KMS-11 (cell line): Measurements from ENCODE around the gene GRB7.
A peak's percentile ranks its signal among the peaks of the same experiment; 100 is the strongest.

Experiments
- H2AFZ ChIP-seq: fragments of 200-600 bp; sonication (generic); 2 replicates; pipeline ENCODE4 v1.6.1; 2016; ENCODE audit warnings: antibody characterized with exemption, mixed run types, low read depth
- H3K27ac ChIP-seq: fragments of 200-600 bp; sonication (generic); 2 replicates; pipeline ENCODE4 v1.6.1; 2016; ENCODE audit warnings: mild to moderate bottlenecking, mixed run types
- H3K27me3 ChIP-seq: fragments of 200-600 bp; sonication (generic); 2 replicates; pipeline ENCODE4 v1.6.1; 2017; ENCODE audit warnings: mild to moderate bottlenecking, low read depth, mixed run types, moderate library complexity; ENCODE audit not compliant: insufficient read depth
- H3K36me3 ChIP-seq: fragments of 200-600 bp; sonication (generic); 2 replicates; pipeline ENCODE4 v1.6.1; 2017; ENCODE audit warnings: mild to moderate bottlenecking, mixed run types; ENCODE audit not compliant: insufficient read depth
- H3K4me1 ChIP-seq: fragments of 200-600 bp; sonication (generic); 2 replicates; pipeline ENCODE4 v1.6.1; 2016; ENCODE audit warnings: mild to moderate bottlenecking, low read depth, mixed run types; ENCODE audit not compliant: poor library complexity, severe bottlenecking
- H3K4me2 ChIP-seq: fragments of 200-600 bp; sonication (generic); 2 replicates; pipeline ENCODE4 v1.7.0; 2016; ENCODE audit warnings: mild to moderate bottlenecking, mixed run types
- H3K4me3 ChIP-seq: fragments of 200-600 bp; sonication (generic); IDR thresholded peaks from 2 replicates; pipeline ENCODE4 v1.6.1; 2017; ENCODE audit warnings: low read depth, low read length, mixed read lengths; ENCODE audit not compliant: insufficient read depth
- H3K79me2 ChIP-seq: fragments of 200-600 bp; sonication (generic); 2 replicates; pipeline ENCODE4 v1.6.1; 2016; ENCODE audit warnings: low read depth, mixed run types; ENCODE audit not compliant: insufficient read depth
- H3K9ac ChIP-seq: fragments of 200-600 bp; sonication (generic); 2 replicates; pipeline ENCODE4 v1.6.1; 2016; ENCODE audit warnings: mild to moderate bottlenecking, mixed run types
- H4K20me1 ChIP-seq: fragments of 200-600 bp; sonication (generic); 2 replicates; pipeline ENCODE4 v1.6.1; 2016; ENCODE audit warnings: mild to moderate bottlenecking, mixed run types; ENCODE audit not compliant: insufficient read depth
- TF ChIP-seq, protein P1 (sequence below): fragments of 200-600 bp; sonication (generic); conservative IDR thresholded peaks from 2 replicates; pipeline ENCODE4 v1.6.1; 2017; ENCODE audit warnings: low read depth, mild to moderate bottlenecking, antibody characterized with exemption, low read length, moderate library complexity, mixed read lengths

The GRB7 gene

DNA sequence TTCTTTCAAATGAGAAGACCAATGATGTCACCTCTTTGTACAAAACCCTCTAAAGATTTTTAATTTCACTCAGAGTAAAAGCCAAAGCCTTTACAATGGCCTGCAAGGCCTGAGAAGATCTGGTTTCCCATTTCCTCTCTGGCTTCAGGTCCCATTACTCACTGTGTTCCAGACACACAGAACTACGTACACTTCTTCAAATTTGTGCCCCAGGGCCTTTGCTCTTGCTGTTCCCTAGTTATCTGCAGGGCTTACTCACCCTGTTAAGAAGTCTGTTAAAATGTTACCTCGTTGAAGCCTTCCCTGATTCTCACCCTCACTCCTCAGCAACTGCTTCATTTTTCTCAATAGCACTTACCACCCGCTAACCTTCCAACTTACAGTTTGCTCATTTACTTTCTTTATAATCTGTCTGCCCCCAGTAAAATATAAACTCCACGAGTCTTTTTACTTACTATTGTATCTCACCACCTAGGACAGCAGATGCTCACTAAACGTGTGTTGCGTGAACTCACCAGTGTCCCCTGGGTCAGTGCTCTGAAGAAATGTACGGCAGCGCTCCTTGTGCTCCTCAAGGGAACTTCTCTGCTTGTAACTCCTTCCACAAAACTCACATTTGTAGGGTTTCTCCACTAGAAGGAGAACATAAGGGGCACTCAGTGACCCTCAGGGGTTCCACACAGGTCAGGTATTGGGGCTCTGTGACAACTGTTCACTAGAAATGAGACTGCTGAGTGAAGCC lies 50.2 kb downstream of the GRB7 start:
- Histone ChIP-seq H3K79me2 (peaks cover 83% of the 10 kb centered on the region), H3K9ac (no peak overlapping the region), H3K27ac (no peak overlapping the region; the same call in 1 of the 2 replicates), H2AFZ (no peak overlapping the region), H3K4me3 (no peak overlapping the region), H3K4me2 (no peak overlapping the region), H3K36me3 (peaks cover 25% of the 10 kb centered on the region; the same call in 1 of the 2 replicates), H3K4me1 (peaks cover 90% of the 10 kb centered on the region), H4K20me1 (no peaks in the 10 kb centered on the region), H3K27me3 (no peaks in the 10 kb centered on the region)
- TF ChIP-seq, protein P1, sequence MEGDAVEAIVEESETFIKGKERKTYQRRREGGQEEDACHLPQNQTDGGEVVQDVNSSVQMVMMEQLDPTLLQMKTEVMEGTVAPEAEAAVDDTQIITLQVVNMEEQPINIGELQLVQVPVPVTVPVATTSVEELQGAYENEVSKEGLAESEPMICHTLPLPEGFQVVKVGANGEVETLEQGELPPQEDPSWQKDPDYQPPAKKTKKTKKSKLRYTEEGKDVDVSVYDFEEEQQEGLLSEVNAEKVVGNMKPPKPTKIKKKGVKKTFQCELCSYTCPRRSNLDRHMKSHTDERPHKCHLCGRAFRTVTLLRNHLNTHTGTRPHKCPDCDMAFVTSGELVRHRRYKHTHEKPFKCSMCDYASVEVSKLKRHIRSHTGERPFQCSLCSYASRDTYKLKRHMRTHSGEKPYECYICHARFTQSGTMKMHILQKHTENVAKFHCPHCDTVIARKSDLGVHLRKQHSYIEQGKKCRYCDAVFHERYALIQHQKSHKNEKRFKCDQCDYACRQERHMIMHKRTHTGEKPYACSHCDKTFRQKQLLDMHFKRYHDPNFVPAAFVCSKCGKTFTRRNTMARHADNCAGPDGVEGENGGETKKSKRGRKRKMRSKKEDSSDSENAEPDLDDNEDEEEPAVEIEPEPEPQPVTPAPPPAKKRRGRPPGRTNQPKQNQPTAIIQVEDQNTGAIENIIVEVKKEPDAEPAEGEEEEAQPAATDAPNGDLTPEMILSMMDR = no peak

DNA sequence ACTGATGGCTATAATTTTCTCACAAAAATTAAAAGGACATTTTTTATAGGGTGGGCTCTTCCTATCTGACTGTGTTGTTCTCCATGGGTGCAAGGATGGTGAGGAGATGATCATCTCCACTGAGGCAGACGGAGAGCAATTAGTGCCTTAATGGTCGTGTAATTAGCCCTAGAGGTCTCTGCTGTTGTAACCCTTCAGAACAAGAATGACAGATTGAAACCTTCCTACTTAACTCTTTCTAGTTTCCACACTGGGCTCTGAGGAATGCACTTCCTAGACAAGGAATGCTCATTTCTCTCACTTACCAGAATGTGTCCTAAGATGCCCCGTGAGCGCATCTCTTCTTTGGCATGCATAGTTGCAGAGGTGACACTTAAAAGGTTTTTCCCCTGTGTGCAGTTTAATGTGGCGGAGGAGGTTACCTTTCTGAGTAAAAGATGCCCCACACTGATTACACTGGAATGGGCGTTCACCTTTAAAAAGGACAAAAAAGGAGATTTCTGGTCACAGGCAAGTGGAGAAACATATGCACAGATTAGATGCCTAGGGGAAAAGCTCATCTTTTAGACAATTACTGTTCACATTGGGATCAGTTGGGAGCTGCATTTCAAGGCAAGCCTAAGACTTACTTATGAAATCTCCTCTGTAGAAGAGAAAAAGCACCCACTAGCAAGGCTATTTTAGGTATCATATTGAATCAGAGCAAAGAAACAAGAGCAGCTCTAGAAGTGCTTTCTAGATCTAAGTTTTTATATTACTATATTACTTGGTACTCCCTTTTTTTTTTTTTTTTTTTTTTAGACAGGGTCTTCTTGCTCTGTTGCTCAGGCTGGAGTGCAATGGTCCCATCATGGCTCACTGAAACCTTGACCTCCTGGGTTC lies 53.6 kb downstream of the GRB7 start:
- H3K4me2 ChIP-seq = peak overlapping the region; percentile 64; the same call in 1 of the 2 replicates

DNA sequence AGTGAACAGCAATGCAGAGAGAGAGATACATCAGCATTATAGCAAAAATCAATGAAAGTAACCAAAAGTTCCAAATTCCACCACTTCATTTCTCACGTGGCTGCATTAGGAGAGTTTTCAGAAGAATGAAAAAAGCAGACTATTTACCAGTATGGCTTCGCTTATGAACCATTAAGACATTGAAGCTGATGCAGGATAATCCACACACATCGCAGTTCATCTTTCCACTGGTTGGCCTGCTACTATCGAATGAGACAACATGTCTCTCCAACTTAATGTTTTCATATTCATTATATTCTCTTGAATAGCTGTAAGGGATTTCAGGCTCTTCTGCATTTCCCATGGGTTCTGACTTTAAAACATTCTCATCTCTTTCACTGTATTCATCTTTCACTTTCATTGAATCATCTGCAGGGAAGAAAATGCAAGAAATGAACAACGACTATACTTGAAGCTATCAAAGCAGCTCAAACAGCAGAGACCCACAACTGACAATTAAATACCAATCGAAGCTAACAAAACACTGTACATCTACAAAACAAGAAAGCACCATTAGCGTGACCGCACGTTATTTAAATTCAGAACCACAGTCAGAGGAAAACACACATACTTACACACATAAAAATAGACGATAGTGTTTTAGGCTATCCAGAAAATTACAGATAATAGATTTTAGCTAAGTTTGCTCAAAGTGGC lies 54.9 kb downstream of the GRB7 start:
- TF ChIP-seq, protein P1 = no peak
- Histone ChIP-seq H3K4me3 (no peak overlapping the region), H3K9ac (no peak overlapping the region), H3K36me3 (peaks cover 10% of the 10 kb centered on the region; the same call in 1 of the 2 replicates), H2AFZ (no peak overlapping the region), H3K27me3 (no peaks in the 10 kb centered on the region), H3K4me2 (peak overlapping the region; percentile 64), H3K27ac (peak overlapping the region; percentile 83; the same call in 1 of the 2 replicates), H4K20me1 (no peaks in the 10 kb centered on the region), H3K4me1 (peaks cover 90% of the 10 kb centered on the region), H3K79me2 (peaks cover 67% of the 10 kb centered on the region; the same call in 1 of the 2 replicates)

More for the DNA sequence above, 53.6 kb downstream of the GRB7 start:
- Histone ChIP-seq H3K27me3 (no peaks in the 10 kb centered on the region), H2AFZ (no peak overlapping the region), H3K4me1 (peaks cover 90% of the 10 kb centered on the region), H4K20me1 (no peaks in the 10 kb centered on the region), H3K9ac (no peak overlapping the region), H3K79me2 (peaks cover 66% of the 10 kb centered on the region; the same call in 1 of the 2 replicates), H3K4me3 (no peak overlapping the region), H3K27ac (peak overlapping the region; percentile 83; the same call in 1 of the 2 replicates), H3K36me3 (peaks cover 10% of the 10 kb centered on the region; the same call in 1 of the 2 replicates)
- TF ChIP-seq, protein P1 = no peak

DNA sequence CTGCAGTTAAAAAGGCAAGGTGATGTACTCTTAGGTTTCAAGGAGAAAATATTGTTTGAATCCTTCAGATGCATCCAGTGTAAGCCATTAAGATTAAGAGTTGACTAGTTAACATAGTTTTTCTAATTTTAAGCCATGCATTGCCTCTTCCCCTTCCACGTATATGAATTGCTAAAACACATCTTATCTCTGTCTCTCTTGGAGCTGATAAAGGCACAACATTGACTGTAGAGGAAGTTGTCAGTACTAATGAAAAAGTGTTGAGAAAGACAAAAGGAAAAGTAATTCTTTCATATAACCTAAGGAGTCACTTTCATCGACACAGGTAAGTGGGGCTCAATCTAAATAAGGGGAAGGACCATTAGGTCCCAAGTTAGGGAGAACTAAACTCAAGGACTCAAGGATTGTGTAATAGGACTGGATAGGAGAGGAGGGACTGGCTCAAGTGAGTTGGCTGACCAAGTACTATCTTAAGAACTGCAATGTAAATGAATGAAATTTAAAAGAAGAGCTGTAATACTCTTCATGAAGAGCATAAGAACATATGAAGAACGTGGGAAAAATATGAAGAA lies 55.6 kb downstream of the GRB7 start:
- Histone ChIP-seq H3K27me3 (no peaks in the 10 kb centered on the region), H4K20me1 (no peaks in the 10 kb centered on the region), H3K27ac (peak overlapping the region; percentile 83), H3K9ac (peak overlapping the region; percentile 12; the same call in 1 of the 2 replicates), H3K79me2 (peaks cover 67% of the 10 kb centered on the region), H3K4me3 (no peak overlapping the region), H2AFZ (no peak overlapping the region), H3K36me3 (peaks cover 10% of the 10 kb centered on the region; the same call in 1 of the 2 replicates), H3K4me2 (peak overlapping the region; percentile 64), H3K4me1 (peaks cover 90% of the 10 kb centered on the region)
- TF ChIP-seq, protein P1 = no peak
